Medulla oblongata (tissue), 1 donor: ENCODE measurements around the gene PNISR.

Experiments used
- DNase-seq: peaks from one replicate; pipeline ENCODE4 v3.0.0-alpha.2; 2015; ENCODE audit errors: extremely low spot score

The PNISR gene

GRCh38 chr6:99409672-99410071 lies 15.4 kb downstream of the PNISR start:
- DNase-seq = no peak

- DNase-seq = no peak
These were observed 18.0 kb downstream of the PNISR start for GRCh38 chr6:99407076-99407475.

GRCh38 chr6:99402448-99402847 lies 22.7 kb downstream of the PNISR start:
- no peak for DNase-seq

- DNase-seq = no peak
These were observed 27.8 kb downstream of the PNISR start for GRCh38 chr6:99397287-99397686.

- DNase-seq = peak; percentile 77
These were observed 31.2 kb downstream of the PNISR start, which contains the start of gene COQ3 for GRCh38 chr6:99393698-99394531. Gene COQ3 (minus strand): TSS chr6:99394195. CDS start chr6:99394179, 16 bp downstream.

- no peak for DNase-seq
These were observed 31.8 kb downstream of the PNISR start for GRCh38 chr6:99393366-99393697.

- no peak for DNase-seq
These were observed 34.2 kb downstream of the PNISR start for GRCh38 chr6:99390896-99391295.

GRCh38 chr6:99384507-99384906 lies 40.6 kb downstream of the PNISR start:
- no peak for DNase-seq

- no peak for DNase-seq
These were observed 46.5 kb downstream of the PNISR start for GRCh38 chr6:99378636-99379035.

GRCh38 chr6:99369533-99369932 lies 55.6 kb downstream of the PNISR start:
- no peak for DNase-seq

GRCh38 chr6:99366852-99367251 lies 58.3 kb downstream of the PNISR start:
- DNase-seq = no peak

- no peak for DNase-seq
These were observed 61.1 kb downstream of the PNISR start for GRCh38 chr6:99364026-99364425.

GRCh38 chr6:99362678-99363268 lies 62.3 kb downstream of the PNISR start:
- no peak for DNase-seq

GRCh38 chr6:99359800-99360199 lies 65.3 kb downstream of the PNISR start:
- DNase-seq = no peak

- DNase-seq = no peak
These were observed 68.5 kb downstream of the PNISR start for GRCh38 chr6:99356641-99357040.

GRCh38 chr6:99354983-99355382 lies 70.1 kb downstream of the PNISR start:
- DNase-seq = no peak

GRCh38 chr6:99353126-99353525 lies 72.0 kb downstream of the PNISR start:
- DNase-seq = no peak

- DNase-seq = no peak
These were observed 74.5 kb downstream of the PNISR start for GRCh38 chr6:99350573-99350972.

- DNase-seq = peak; percentile 28
These were observed 75.7 kb downstream of the PNISR start, which contains the start of gene FAXC for GRCh38 chr6:99349171-99350141. Gene FAXC (minus strand): TSS chr6:99349674. CDS start chr6:99349372, 302 bp downstream.

- no peak for DNase-seq
These were observed 76.6 kb downstream of the PNISR start for GRCh38 chr6:99348288-99349170.
